ENCODE data around the gene LAT.

DNA sequence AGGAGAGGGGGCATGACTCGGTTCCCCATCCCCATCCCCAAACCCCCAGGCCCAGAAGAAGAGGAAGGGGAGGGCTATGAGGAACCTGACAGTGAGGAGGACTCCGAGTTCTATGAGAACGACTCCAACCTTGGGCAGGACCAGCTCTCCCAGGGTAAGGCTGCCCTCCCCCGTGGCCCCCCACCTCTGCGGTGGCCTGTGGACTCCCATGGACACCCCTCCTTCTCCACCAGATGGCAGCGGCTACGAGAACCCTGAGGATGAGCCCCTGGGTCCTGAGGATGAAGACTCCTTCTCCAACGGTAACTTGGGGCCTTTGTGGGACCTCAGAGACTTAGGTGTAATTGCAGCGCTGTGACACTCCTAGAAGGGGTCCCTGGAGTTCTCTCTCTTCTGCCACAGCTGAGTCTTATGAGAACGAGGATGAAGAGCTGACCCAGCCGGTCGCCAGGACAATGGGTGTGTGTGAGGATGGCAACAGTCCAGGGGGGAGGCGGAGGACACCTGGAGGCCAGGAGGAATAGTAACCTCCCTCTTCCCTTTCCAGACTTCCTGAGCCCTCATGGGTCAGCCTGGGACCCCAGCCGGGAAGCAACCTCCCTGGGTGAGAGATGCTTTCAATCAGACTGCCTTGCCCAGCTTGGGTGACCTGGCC lies 47.5 kb upstream of the LAT start:
- TF ChIP-seq, protein P1, sequence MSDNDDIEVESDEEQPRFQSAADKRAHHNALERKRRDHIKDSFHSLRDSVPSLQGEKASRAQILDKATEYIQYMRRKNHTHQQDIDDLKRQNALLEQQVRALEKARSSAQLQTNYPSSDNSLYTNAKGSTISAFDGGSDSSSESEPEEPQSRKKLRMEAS (IDR thresholded peaks at IDR 0.05) = no peak
- no peak for TF ChIP-seq EP300 (IDR thresholded peaks at IDR 0.05; ENCODE audit: borderline replicate concordance)
- TF ChIP-seq CEBPB (IDR thresholded peaks at IDR 0.05) = no peak
- no peak for TF ChIP-seq YY1 (IDR thresholded peaks at IDR 0.05; ENCODE audit: low read depth)
- TF ChIP-seq RAD21 (IDR thresholded peaks at IDR 0.05; ENCODE audit: low read depth) = no peak
- no peak for TF ChIP-seq TAF1 (IDR thresholded peaks at IDR 0.05; ENCODE audit: low read depth)
- TF ChIP-seq EGR1 (IDR thresholded peaks at IDR 0.05) = no peak
- TF ChIP-seq, protein P2, sequence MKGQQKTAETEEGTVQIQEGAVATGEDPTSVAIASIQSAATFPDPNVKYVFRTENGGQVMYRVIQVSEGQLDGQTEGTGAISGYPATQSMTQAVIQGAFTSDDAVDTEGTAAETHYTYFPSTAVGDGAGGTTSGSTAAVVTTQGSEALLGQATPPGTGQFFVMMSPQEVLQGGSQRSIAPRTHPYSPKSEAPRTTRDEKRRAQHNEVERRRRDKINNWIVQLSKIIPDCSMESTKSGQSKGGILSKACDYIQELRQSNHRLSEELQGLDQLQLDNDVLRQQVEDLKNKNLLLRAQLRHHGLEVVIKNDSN (IDR thresholded peaks at IDR 0.05) = no peak
- TF ChIP-seq NFIC (IDR thresholded peaks at IDR 0.05) = no peak
